ENCODE measurements around the gene EIF1. TPM values are rescaled to one million over a fixed set of nuclear protein-coding genes. Genes with fewer than 3 reads are reported as not detected.
"Not testable (repeated sequence)": the region's sequence is repeated elsewhere in the genome, so short reads cannot be mapped to it uniquely, and the experiment has no call there.

EIF1 gene
- polyA plus RNA-seq, 1 donor, result 702 TPM

DNA sequence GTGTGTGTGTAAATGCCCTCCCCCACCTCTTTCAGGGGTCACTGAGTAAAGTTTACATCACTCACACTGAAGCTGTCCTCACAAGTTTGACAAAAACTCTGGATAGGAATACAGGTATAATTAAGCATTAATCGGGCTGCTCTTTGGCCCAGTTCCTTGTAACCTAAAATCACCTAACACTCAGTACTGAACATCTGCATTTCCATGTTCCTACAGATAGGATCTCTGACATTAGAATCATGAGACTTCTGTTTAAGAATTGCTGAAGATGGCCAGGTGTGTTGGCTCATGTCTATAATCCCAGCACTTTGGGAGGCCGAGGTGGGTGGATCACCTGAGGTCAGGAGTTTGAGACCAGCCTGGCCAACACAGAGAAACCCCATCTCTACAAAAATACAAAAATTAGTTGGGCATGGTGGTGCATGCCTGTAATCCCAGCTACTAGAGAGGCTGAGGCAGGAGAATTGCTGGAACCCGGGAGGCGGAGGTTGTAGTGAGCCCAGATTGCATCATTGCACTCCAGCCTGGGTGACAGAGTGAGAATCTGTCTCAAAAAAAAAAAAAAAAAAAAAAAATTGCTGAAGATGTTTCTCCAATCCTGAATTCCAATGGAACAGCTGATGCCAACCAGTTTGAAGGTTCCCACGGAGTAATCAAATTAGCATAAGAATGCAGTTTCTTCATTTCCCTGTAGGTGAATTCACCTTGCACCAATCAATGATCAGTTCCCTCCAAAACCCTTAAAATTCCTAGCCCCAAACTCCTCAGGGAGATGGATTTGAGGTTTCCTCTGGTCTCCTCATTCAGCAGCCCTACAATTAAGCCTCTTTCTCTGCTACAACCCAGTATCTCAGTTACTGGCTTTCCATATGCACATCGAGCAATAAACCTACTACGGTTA is 13.3 kb upstream of the EIF1 start:
- DNase-seq, result not testable (repeated sequence)

DNA sequence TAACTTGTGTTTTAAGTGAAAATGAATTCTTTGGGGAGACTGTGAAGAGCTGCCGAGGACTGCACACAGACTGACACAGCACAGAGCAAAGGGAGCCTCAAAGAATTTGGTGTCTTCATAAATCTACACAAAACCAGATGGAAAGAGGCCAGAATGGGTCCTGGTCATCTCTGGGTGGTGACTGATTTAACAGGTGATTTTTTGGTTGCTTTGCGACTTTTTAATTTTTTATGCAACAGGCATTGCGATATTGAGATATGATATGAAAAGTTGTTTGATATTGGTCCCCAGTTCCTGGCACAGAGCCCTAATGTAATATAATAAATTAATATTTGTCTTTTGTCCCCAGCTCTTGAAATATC is 12.6 kb upstream of the EIF1 start:
- no peak for DNase-seq

DNA sequence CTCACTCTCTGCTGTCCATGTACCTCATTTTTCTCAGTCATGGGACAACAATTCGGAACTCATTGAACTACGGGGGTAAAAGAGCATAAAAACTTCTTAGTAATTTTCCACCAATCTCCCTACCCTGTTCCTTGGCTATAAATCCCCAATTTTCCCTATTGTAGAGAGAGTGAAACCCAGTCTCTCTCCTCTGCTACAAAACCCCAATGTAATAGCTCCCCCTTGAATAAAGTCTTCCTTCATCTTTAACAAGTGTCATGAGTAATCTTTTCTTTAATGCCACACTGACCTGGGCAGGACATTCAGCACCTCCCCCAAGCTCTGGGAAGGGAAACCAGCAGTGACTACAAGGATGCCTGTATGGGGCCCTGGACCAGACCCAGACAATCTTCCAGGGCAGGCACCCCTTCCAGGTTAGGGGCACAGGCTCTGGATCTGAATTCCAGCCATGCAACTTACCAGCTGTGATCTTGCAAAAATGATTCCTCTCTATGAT is 10.2 kb upstream of the EIF1 start:
- DNase-seq, result no peak

DNA sequence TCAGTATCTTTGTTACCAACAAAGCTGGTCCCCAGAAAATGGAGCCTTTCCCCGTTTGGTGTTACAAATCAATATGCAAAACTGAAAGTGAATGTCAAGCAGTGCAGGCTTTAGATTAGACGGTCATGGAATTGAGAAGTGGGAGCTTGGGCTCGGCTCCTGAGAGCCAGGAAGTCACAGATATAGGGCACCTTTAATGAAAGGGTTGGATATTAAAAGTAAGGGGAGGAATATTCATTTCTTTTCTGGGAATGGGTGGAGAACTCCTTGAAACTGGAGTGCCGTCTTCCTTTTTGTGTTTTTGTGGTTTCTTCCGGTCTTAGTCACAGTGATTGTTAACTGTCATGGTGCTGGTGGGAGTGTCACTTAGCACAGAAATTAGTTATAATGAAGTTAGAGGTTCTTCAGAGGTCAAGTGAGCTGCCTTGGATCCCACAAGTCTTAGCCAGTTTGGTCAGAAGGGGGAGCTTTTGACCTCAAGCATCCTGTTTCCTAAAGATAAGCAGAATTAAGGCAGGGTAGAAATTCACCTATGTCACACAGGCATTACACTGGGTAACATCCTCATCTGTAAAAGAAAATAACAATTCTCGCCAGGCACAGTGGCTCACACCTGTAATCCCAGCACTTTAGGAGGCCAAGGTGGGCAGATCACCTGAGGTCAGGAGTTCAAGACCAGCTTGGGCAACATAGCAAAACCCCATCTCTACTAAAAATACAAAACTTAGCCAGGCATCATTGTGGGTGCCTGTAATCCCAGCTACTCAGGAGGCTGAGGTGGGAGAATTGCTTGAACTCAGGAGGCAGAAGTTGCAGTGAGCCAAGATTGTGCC is 9.6 kb upstream of the EIF1 start:
- no peak for DNase-seq

DNA sequence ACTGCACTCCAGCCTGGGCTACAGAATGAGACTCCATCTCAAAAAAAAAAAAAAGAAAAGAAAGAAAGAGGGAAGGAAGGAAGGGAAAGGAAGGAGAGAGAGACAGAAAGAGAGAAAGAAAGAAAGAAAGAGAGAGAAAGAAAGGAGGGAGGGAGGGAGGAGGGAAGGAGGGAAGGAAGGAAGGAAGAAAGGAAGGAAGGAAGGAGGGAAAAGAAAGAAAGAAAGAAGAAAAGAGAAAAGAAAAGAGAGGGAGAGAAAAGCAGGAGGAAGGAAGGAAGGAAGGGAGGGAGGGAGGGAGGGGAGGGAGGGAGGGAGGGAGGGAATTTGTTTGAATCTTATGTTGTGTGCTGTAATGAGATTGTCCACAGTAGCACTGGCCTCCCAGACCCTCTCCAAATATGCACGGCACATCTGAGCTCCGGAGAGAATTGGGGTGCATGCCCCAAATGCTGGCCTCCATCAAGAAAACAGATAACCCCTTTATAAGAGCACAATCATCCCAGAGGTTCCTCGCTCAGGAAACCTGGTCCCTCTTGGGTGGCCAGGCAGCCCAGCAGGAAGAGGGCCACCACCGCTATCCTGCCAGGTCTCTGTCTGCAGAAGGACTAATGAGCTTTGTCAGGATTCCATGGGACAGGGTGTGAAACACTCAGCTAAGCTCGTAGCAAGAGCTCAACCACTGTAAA is 8.8 kb upstream of the EIF1 start:
- DNase-seq, result no peak

DNA sequence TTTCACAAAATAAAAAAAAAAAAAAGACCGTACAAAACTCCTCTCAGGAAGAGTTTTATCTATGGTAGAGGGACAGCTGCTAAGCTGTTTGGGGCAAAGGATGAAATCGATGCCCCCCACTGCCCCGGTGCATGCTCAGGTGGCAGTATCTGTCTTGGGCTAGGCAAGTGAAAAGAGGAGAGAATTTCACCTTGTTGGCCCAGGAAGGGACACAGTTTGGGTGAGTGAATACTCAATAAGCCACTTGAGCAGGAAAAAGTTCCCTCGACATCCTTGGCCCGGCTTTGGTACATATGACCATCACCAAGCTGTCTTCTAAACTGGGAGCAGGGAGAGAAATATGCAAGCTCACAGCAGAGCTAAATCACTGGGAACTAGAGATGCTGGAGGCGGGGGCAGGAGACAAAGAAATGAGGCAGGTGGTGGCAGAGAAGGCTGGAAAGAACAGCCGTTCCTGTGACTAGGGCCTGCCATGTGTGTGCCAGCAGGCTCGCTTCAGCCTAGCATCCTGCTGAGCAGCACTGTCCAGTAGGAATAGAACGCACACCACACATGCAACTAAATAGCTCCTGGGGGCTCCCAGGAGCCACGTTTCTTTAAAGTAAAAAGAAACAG is 8.2 kb upstream of the EIF1 start:
- no peak for DNase-seq

DNA sequence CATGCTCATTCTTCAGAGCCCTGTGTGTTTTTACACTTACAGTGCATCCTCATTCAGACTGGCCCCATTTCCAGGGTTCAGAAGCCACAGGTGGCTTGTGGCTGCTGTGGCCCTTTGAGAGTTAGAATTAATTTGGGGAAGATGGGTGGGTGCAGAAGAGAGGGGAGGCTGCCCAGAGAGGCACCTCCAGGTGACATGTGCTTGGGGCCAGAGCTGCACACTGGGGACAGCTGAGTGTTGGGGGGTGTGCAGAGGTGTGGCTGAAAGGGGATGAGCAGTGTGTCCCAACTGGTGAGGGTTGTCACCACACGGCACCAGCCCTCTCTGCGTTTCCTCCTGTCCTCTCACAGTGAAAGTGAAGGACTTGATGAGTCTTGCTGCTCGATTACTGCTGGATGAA is 6.9 kb upstream of the EIF1 start:
- no peak for DNase-seq

DNA sequence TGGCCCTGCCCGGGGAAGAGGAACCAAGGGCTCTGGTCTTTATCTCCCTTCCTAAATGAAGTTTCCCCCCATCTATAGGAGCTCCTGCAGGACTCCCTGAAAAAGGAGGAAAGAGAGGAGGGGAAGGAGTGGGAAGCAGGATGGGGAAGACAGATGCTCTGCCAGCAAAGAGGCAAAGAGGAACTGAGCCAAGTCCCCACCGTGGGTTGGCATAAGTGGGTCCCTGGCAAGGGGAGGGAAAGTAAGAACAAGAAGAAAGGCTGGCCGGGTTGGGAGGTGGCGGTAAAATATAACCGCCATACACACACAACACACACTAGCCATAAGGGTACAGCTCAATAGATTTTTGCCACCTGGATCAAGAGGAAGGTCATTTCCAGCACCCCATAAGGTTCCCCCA is 6.1 kb upstream of the EIF1 start:
- no peak for DNase-seq

DNA sequence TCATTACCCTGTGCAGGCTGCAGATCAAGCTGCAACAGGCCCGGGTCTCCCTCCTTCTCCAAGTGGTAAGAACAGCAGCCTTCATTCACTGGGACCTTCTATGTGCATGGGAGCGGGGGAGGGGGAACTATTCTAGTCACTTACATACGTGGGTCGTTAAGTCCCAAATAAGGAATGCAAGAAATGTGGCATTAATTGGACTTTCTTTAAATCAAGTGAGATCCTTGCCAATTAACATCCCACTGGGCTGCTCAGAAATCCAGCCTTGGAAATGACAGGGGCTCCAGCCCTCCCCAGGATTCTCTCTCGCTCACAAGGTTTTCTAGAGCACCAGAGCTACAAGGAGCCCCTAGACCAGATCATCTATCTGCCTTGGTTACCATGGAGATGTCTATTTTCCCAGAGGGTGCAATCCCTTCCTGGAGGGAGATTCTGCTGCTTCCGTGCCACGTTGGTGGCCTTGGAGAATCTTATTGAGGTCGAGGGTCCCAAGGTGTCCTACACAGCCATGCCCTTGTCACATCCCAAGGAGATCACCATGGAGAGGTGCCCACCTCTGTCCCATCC is 5.2 kb upstream of the EIF1 start:
- no peak for DNase-seq

DNA sequence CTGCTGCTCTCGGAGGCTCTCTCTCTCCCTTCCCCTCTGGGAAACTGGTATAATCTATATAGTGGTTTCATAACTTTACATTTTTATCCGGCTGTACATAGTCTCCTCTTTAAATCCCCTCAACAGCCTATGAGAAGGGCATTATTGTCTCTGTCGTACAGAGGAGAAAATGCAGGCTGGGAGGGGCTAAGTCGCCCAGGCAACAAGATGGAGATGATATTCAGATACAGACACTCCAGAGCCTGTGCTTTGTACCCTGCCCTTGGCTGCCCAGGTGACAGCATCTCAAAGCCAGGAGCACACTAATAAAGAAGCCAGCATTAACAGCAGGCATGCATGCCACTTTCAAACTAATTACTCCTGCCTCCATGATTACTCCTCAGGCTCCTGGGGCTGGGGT is 4.7 kb upstream of the EIF1 start:
- no peak for DNase-seq

DNA sequence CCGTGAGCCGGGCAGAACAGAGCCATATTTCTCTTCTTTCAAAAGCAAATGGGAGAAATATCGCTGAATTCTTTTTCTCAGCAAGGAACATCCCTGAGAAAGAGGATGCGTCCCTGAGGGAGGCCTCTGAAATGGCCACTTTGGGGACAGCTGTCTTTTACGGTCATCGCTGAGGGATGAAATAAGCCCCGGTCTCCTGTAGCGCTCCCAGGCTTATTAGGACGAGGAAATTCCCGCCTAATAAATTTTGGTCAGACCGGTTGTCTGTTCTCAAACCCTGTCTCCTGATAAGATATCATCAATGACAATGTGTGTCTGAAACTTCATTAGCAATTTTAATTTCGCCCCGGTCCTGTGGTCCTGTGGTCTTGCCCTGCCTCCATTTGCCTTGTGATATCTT is 2.9 kb upstream of the EIF1 start:
- not testable (repeated sequence) for DNase-seq

DNA sequence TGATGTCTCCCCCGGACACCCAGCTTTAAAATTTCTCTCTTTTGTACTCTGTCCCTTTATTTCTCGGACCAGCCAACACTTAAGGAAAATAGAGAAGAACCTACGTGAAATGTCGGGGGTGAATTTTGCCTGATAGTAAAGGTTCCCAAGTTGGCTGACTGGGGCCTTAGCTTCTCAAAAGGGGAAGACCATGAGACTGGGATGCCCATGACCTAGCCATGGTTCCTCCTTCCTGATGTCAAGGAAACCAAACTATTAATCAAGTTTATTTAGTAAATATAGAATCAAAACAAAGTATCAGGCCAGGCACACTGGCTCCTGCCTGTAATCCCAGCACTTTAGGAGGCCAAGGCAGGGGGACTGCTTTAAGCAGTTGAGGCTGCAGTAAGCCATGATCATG is 2.4 kb upstream of the EIF1 start:
- no peak for DNase-seq

DNA sequence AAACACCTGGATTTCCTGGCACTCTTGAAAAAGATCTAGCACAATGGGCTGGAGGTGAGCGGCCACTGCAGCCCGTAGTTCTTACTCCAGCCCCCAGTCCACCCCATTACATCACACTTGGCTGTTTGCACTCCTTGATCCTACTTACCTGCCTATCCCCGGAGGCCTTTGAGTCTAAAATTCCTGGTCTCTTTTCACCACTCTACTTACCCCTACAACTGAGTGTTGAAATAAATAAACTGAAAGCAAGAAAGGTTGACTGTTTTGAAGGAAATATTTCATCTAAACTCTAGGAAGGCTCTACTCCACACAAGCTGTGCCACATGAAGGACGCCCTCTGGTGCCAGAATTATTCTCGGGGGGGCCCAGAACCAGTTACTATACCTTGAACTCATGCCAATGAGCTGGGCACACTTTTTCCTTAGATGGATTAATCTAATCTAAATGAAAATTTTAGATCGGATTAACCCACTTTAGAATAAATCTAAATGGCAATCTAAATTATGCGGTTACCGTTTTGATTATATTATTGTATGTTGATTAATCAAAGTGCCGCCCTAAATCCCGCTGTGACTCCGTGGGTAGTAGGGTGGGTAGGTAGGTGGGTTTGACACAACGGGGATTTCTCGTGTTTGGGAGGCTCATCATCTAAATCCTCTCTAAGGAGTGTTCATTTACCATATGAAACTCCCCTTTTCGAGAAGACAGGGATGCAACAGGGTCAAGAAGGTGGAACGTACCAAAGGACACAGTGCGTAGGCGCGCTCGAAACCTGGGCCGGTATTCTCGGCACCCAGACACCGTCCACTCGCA is 651 bp upstream of the EIF1 start:
- DNase-seq, result no peak

DNA sequence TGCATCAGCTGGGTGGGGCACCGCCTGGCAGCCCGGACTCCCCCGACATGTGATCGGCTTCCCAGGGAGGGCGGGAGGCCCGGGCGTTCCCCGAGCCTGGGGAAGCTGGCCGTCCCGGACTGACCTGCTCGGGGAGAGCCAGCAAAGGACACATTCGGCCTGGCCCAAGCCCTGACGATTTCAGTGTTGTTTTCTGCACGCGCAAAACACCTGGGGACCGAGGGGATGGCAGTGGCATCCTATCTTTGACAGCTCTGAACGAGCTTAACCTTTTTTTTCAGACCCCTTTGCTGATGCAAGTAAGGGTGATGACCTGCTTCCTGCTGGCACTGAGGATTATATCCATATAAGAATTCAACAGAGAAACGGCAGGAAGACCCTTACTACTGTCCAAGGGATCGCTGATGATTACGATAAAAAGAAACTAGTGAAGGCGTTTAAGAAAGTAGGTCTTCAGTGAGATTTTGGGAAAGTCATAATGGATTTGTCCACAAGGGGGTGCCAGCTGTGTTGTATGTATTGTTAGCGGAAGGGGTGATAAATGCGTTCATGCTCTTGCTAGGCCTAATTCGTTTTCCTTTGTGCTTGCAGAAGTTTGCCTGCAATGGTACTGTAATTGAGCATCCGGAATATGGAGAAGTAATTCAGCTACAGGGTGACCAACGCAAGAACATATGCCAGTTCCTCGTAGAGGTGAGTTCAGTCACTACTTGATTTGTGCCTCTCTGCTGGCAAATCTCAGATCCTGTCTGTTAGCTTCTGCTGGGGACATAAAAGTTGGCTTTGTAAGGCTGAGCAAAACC is 1.0 kb downstream of the EIF1 start:
- no peak for DNase-seq

DNA sequence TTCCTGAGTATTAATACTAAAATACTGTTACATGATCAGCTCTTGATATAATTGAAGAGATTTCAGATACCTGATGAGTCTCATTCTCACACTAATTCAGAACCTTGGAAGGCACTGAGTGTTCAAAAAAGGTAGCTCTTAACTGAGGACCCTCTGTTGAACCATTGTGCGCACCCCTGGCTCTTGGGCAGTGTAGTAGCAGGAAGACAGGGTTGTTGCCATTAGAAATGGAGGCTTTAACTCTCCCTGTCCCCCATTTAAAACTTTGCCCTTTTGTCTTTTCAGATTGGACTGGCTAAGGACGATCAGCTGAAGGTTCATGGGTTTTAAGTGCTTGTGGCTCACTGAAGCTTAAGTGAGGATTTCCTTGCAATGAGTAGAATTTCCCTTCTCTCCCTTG is 1.8 kb downstream of the EIF1 start:
- no peak for DNase-seq

DNA sequence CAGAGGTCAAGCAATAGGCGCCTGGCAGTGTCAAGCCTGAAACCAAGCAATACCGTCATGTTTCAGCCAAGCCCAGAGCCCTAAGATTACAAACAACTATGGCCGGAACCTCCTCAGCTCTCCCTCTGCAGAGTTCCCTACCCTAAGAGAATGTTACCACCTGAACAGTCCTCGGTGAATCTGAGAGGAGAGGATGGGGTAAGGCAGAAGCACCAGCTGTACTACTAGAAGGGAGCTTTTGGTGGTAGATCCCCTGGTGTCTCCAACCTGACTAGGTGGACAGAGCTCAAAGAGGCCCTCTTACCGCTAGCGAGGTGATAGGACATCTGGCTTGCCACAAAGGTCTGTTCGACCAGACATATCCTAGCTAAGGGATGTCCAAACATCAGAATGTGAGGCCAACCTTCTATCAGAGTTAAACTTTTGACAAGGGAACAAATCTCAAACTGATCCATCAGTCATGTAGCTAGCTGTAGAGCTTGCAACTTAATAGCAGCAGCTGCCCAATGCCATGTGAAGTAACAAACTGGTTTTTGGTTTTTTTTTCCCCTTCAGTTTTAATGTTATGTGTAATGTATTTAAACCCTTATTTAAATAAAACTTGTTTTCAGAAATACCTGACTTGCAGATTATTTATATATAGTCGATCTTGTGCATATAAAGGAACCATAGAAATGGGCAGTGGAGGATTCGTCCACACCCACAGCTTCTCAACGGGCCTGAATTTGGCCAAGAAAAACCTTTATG is 2.5 kb downstream of the EIF1 start:
- no peak for DNase-seq

DNA sequence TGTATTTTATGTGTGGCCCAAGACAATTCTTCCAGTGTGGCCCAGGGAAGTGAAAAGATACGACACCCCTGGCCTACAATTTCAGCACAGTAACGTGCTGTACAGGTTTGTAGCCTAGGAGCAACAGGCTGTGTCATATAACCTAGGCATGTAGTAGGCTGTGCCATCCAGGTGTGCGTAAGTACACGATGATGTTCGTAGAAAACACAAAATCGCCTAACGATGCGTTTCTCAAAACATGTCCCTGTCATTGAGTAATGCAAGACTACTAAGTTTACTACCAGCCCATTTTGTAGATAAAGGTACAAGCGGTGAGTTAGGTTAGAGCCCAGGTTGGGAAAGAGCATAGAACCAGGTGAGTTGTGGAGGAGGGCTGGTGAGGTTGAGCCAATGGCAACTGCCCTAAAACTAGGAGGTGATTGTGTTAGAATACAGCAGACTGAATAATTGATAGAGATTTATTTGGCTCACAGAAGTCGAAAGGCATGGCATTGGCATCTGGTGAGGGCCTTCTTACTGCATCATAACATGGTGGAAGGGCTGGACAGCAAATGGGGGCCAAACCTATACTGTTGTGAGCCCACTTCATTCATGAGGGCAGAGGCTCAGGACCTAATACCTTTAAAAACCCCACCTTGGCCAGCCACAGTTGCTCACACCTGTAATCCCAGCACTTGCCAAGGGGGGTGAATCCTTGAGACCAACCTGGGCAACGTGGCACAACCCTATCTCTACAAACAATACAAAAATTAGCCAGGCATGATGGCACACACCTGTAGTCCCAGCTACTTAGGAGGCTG is 4.2 kb downstream of the EIF1 start:
- DNase-seq, result no peak

DNA sequence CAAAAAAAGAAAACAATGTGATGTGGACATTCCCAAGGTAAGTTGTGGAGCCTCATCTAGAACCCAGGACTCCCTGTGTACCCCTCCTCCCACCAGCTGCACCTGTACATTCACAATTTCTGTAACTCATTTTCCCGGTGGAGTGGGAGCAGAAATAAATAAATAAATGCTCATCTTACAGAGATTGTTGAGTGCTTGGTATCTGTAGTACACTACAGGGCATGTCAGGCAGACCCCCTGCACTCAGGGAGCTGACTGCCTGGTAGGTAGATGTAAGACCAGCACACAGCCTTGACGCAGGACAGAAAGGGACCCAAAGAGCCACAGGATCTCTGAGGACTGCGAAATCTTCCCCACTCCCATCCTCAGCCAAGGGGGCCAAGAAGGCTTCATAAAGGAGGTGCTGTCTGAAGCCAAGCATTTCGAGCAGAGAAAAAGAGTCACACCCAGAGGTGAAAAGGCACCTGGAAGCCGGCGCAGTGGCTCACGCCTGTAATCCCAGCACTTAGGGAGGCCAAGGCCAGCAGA is 6.5 kb downstream of the EIF1 start:
- DNase-seq, result no peak

Data from left kidney (tissue), 2 donors.